K562 (cell line): ENCODE data around the gene FES. TPM values are rescaled to one million over a fixed set of nuclear protein-coding genes. Genes with fewer than 3 reads are reported as not detected.

Experiments
- GABPB1 ChIP-seq: sonication (generic); formaldehyde crosslinking; IDR thresholded peaks from 2 replicates; pipeline ENCODE4 v1.8.0; 2022; ENCODE audit warnings: mild to moderate bottlenecking, missing genetic modification reagents
- HMBOX1 ChIP-seq: sonication (generic); IDR thresholded peaks from 2 replicates; pipeline ENCODE4 v1.6.1; 2016
- HNRNPK ChIP-seq: fragments of 200-400 bp; formaldehyde crosslinking; IDR thresholded peaks from one replicate; pipeline ENCODE4 v1.6.1; 2018; ENCODE audit warnings: mild to moderate bottlenecking, low read depth, low read length; ENCODE audit not compliant: poor library complexity, severe bottlenecking
- JUND ChIP-seq, 2 experiments: IDR thresholded peaks; 2 replicates in 1 of 2; 3 replicates in 1 of 2; pipeline ENCODE4 v1.6.1; 2011; ENCODE audit warnings: borderline replicate concordance in 2 of 2, low read depth in 2 of 2, low read length in 2 of 2, improper control_type of control experiment in 1 of 2, missing biosample characterization in 1 of 2, missing genetic modification characterization in 1 of 2, missing genetic modification reagents in 1 of 2
- MTA3 ChIP-seq: fragments of 450-650 bp; formaldehyde crosslinking; IDR thresholded peaks from 2 replicates; pipeline ENCODE4 v1.6.1; 2017; ENCODE audit warnings: mild to moderate bottlenecking, borderline replicate concordance
- MTF1 ChIP-seq: fragments of 250-450 bp; sonication (Bioruptor Pico); IDR thresholded peaks from 2 replicates; pipeline ENCODE4 v1.9.0; 2021; ENCODE audit warnings: moderate library complexity, mild to moderate bottlenecking, inconsistent platforms, borderline replicate concordance
- PATZ1 ChIP-seq: fragments of 250-450 bp; sonication (Bioruptor Pico); IDR thresholded peaks from 2 replicates; pipeline ENCODE4 v1.5.0; 2020; ENCODE audit warnings: mild to moderate bottlenecking, borderline replicate concordance
- PHF21A ChIP-seq: fragments of 450-650 bp; IDR thresholded peaks from 2 replicates; pipeline ENCODE4 v1.6.1; 2017; ENCODE audit warnings: low read depth, borderline replicate concordance
- POLR2B ChIP-seq: fragments of 450-650 bp; IDR thresholded peaks from 2 replicates; pipeline ENCODE4 v1.6.1; 2018; ENCODE audit warnings: low read depth; ENCODE audit not compliant: partially characterized antibody
- RBBP5 ChIP-seq: fragments of 200-600 bp; sonication (generic); IDR thresholded peaks from 2 replicates; pipeline ENCODE4 v1.6.1; 2012; ENCODE audit warnings: borderline replicate concordance, mild to moderate bottlenecking, low read length, control low read depth, inconsistent platforms; ENCODE audit not compliant: insufficient read depth, poor library complexity, severe bottlenecking
- RBM39 ChIP-seq: fragments of 200-400 bp; formaldehyde crosslinking; optimal IDR thresholded peaks from 2 replicates; pipeline ENCODE3; 2018; ENCODE audit warnings: low read depth, low read length
- RFX5 ChIP-seq: IDR thresholded peaks from 2 replicates; pipeline ENCODE4 v1.6.1; 2011; ENCODE audit warnings: low read depth, mild to moderate bottlenecking, improper control_type of control experiment, low read length
- SMAD2 ChIP-seq: fragments of 150-350 bp; IDR thresholded peaks from 2 replicates; pipeline ENCODE4 v1.6.1; 2014; ENCODE audit warnings: low read depth, mild to moderate bottlenecking, low read length
- SMARCA5 ChIP-seq: fragments of 450-650 bp; IDR thresholded peaks from 2 replicates; pipeline ENCODE4 v1.6.1; 2016
- STAG1 ChIP-seq: sonication (generic); formaldehyde crosslinking; IDR thresholded peaks from 2 replicates; pipeline ENCODE4 v1.5.0; 2020; ENCODE audit warnings: missing genetic modification reagents, borderline replicate concordance
- TAF7 ChIP-seq: fragments of 450-650 bp; IDR thresholded peaks from 2 replicates; pipeline ENCODE4 v1.6.1; 2016; ENCODE audit warnings: missing genetic modification characterization, missing compliant biosample characterization
- TBP ChIP-seq: optimal IDR thresholded peaks from 2 replicates; pipeline ENCODE3; 2011; ENCODE audit warnings: low read depth, low read length, improper control_type of control experiment
- ZKSCAN3 ChIP-seq: fragments of 250-450 bp; sonication (Bioruptor Pico); IDR thresholded peaks from 2 replicates; pipeline ENCODE4 v1.4.0; 2020
- ZNF311 ChIP-seq: fragments of 250-450 bp; sonication (Bioruptor Pico); IDR thresholded peaks from 2 replicates; pipeline ENCODE4 v1.4.0; 2020; ENCODE audit warnings: mild to moderate bottlenecking, moderate library complexity
- ZNF57 ChIP-seq: fragments of 450-650 bp; formaldehyde crosslinking; IDR thresholded peaks from 2 replicates; pipeline ENCODE4 v1.4.0; 2020; ENCODE audit warnings: mild to moderate bottlenecking, moderate library complexity
- ZNF592 ChIP-seq: fragments of 450-650 bp; IDR thresholded peaks from 2 replicates; pipeline ENCODE4 v1.6.1; 2017; ENCODE audit warnings: antibody characterized with exemption, mild to moderate bottlenecking
- ZNF696 ChIP-seq: fragments of 250-450 bp; sonication (Bioruptor Pico); conservative IDR thresholded peaks from 2 replicates; pipeline ENCODE4 v1.4.0; 2020; ENCODE audit warnings: mild to moderate bottlenecking, moderate library complexity
- polyA plus RNA-seq, 8 experiments: library from polyadenylated mRNA; depleted of rRNA in 4 of 8; stranded (reverse) in 5 of 8; unstranded in 3 of 8; fragments of >200 nt; fragmentation: Nextera tagmentation in 2 of 8; fragmentation: Illumina TruSeq in 1 of 8; extraction: Ambion mirVana in 2 of 8; extraction: Trizol in 1 of 8; gene quantifications; 2 replicates each; pipeline versions ENCODE4 v1.2.1 to v1.2.3, GENCODE V29; 2011 to 2014; ENCODE audit warnings: inconsistent platforms in 1 of 8, missing spikeins in 1 of 8
- total RNA-seq, 7 experiments: library from RNA; depleted of rRNA in 6 of 7; stranded (reverse); fragments of >200 nt in 6 of 7; fragmentation: Illumina TruSeq in 2 of 7; extraction: Trizol in 2 of 7; gene quantifications; 2 replicates each; pipeline versions ENCODE4 v1.2.1 to v1.2.3, GENCODE V29; 2011 to 2021; ENCODE audit warnings: low replicate concordance in 1 of 7

Gene FES
- total and polyA plus RNA-seq, 9 of the 15 experiments (the other 6 are each of a cell fraction or from before 2014, with no cell fraction given) = 0.38 to 2.6 (median 0.82) TPM

- TF ChIP-seq RBBP5 = peak; percentile 8
- TF ChIP-seq JUND (IDR thresholded peaks at IDR 0.05; ENCODE audit: borderline replicate concordance, low read depth, low read length) = peak; percentile 88
- TF ChIP-seq JUND (tag; IDR thresholded peaks at IDR 0.05; ENCODE audit: borderline replicate concordance, low read depth, low read length) = peak; percentile 78; the same call in 1 of the 3 replicates
- TF ChIP-seq RFX5 = no peak
- no peak for TF ChIP-seq SMARCA5
- TF ChIP-seq GABPB1 (CRISPR knock-in tag) = no peak
- TF ChIP-seq MTA3 = no peak
- no peak for TF ChIP-seq SMAD2
- TF ChIP-seq PATZ1 = no peak
- 0 out of 2 replicates have a peak, but pooled peaks have one; percentile 26 for TF ChIP-seq ZNF592
- no peak for TF ChIP-seq HNRNPK
- no peak for TF ChIP-seq POLR2B
- no peak for TF ChIP-seq RBM39
- 0 out of 2 replicates have a peak, but pooled peaks have one; percentile 7 for TF ChIP-seq HMBOX1
- TF ChIP-seq ZNF57 = no peak
- no peak for TF ChIP-seq ZNF311
- no peak for TF ChIP-seq PHF21A
- no peak for TF ChIP-seq MTF1 (CRISPR knock-in tag)
- TF ChIP-seq STAG1 (CRISPR knock-in tag) = no peak
- TF ChIP-seq TBP = peak; percentile 31
- TF ChIP-seq ZNF696 (CRISPR knock-in tag) = no peak
- no peak for TF ChIP-seq TAF7
- TF ChIP-seq ZKSCAN3 (CRISPR knock-in tag) = no peak
These were observed 11.7 kb upstream of the FES start (continued) for GRCh38 chr15:90872486-90873184.
